NCI-H1436 (cell line): ENCODE data around the gene LRRC3C.
A peak's percentile ranks its signal among the peaks of the same experiment; 100 is the strongest.

Experiments used
- DNase-seq: peaks from one replicate; lab custom pipeline; 2025; lab: John Stamatoyannopoulos, UW

The LRRC3C gene

GRCh38 chr17:39949028-39949427, 21.5 kb downstream of the LRRC3C start:
- DNase-seq = no peak

GRCh38 chr17:39950871-39951348, 23.4 kb downstream of the LRRC3C start:
- DNase-seq = peak; percentile 12

- no peak for DNase-seq
These were observed 24.6 kb downstream of the LRRC3C start for GRCh38 chr17:39951924-39952679.

- DNase-seq = peak; percentile 99
These were observed 25.3 kb downstream of the LRRC3C start for GRCh38 chr17:39952680-39953470.

- no peak for DNase-seq
These were observed 25.9 kb downstream of the LRRC3C start for GRCh38 chr17:39953471-39953888.

- DNase-seq = no peak
These were observed 27.3 kb downstream of the LRRC3C start for GRCh38 chr17:39954876-39955275.

GRCh38 chr17:39955726-39956225, 28.2 kb downstream of the LRRC3C start:
- DNase-seq = no peak

GRCh38 chr17:39960524-39961041, 33.1 kb downstream of the LRRC3C start:
- no peak for DNase-seq

GRCh38 chr17:39962642-39963220, 35.2 kb downstream of the LRRC3C start, which contains the start of gene GSDMA:
Gene GSDMA (plus strand): TSS chr17:39963004. CDS start chr17:39965688, 2,684 bp downstream.
- DNase-seq = peak; percentile 12

- no peak for DNase-seq
These were observed 36.3 kb downstream of the LRRC3C start for GRCh38 chr17:39963829-39964228.

GRCh38 chr17:39965017-39965699, 37.6 kb downstream of the LRRC3C start:
- DNase-seq = no peak

- DNase-seq = no peak
These were observed 39.2 kb downstream of the LRRC3C start for GRCh38 chr17:39966771-39967170.

GRCh38 chr17:39968761-39969160, 41.2 kb downstream of the LRRC3C start:
- DNase-seq = no peak

- no peak for DNase-seq
These were observed 41.8 kb downstream of the LRRC3C start for GRCh38 chr17:39969375-39969774.

GRCh38 chr17:39970157-39970692, 42.7 kb downstream of the LRRC3C start:
- no peak for DNase-seq

GRCh38 chr17:39971076-39971603, 43.6 kb downstream of the LRRC3C start:
- no peak for DNase-seq

- DNase-seq = no peak
These were observed 44.7 kb downstream of the LRRC3C start for GRCh38 chr17:39972271-39972670.

GRCh38 chr17:39973496-39973895, 46.0 kb downstream of the LRRC3C start:
- no peak for DNase-seq

GRCh38 chr17:39974433-39974832, 46.9 kb downstream of the LRRC3C start:
- DNase-seq = no peak

GRCh38 chr17:39975801-39976200, 48.3 kb downstream of the LRRC3C start:
- DNase-seq = no peak
